ENCODE data around the gene TBC1D22A. TPM values are rescaled to one million over a fixed set of nuclear protein-coding genes. Genes with fewer than 3 reads are reported as not detected.

The TBC1D22A gene
- total RNA-seq, 6 donors from 2014 or later: 27.1 to 48.2 (median 35.3) TPM

GRCh38 chr22:46985507-46985882 lies 223.0 kb downstream of the TBC1D22A start:
- H3K27me3 ChIP-seq: no peaks in the 10 kb centered on the region
- TF ChIP-seq POLR2A (IDR thresholded peaks at IDR 0.05): no peak
- no peak for TF ChIP-seq EP300 (IDR thresholded peaks at IDR 0.05)
- no peak for TF ChIP-seq CTCF (IDR thresholded peaks at IDR 0.05)
- TF ChIP-seq POLR2AphosphoS5 (IDR thresholded peaks at IDR 0.05): no peak
- peaks cover 0 to 5% (median 0%) of the 10 kb centered on the region in 4 donors for H3K4me1 ChIP-seq
- no peak overlapping the region for H3K27ac ChIP-seq
- peaks cover 0 to 6% (median under 1%) of the 10 kb centered on the region in 4 donors for H3K36me3 ChIP-seq
- no peak overlapping the region for H3K4me3 ChIP-seq
- DNase-seq (no peak), ATAC-seq (ENCODE audit: low FRiP score in 2 of 2) (peak in 1 of 2 donors; percentile 17)
- H3K9me3 ChIP-seq: no peaks in the 10 kb centered on the region
- WGBS, 2 donors: 97 to 98% methylated on average over 8 of the region's 8 CpGs

GRCh38 chr22:46986788-46987187 lies 224.3 kb downstream of the TBC1D22A start:
- H3K36me3 ChIP-seq: peaks cover 0 to 19% (median 6%) of the 10 kb centered on the region in 4 donors
- H3K27me3 ChIP-seq: no peaks in the 10 kb centered on the region
- H3K9me3 ChIP-seq: no peaks in the 10 kb centered on the region
- H3K4me3 ChIP-seq: no peak overlapping the region
- ATAC-seq (ENCODE audit: low FRiP score in 2 of 2): no peak
- no peak for DNase-seq
- WGBS, 2 donors: 89 to 97% methylated on average over 5 to 11 of the region's 11 CpGs
- TF ChIP-seq POLR2A (IDR thresholded peaks at IDR 0.05) (no peak), POLR2AphosphoS5 (IDR thresholded peaks at IDR 0.05) (no peak), CTCF (IDR thresholded peaks at IDR 0.05) (no peak), EP300 (IDR thresholded peaks at IDR 0.05) (no peak)
- peaks cover 0 to 5% (median 0%) of the 10 kb centered on the region in 4 donors for H3K4me1 ChIP-seq
- H3K27ac ChIP-seq: no peak overlapping the region

- H3K27ac ChIP-seq: no peak overlapping the region
Measured at GRCh38 chr22:46990937-46991550, 228.6 kb downstream of the TBC1D22A start.

GRCh38 chr22:46991666-46992065 lies 229.2 kb downstream of the TBC1D22A start:
- Histone ChIP-seq H3K27ac (no peak overlapping the region), H3K36me3 (peaks cover 0 to 33% (median 14%) of the 10 kb centered on the region in 4 donors), H3K9me3 (no peaks in the 10 kb centered on the region), H3K4me1 (peaks cover 0 to 11% (median 5%) of the 10 kb centered on the region in 4 donors), H3K4me3 (no peak overlapping the region), H3K27me3 (no peaks in the 10 kb centered on the region)
- 91 to 92% methylated on average over 13 to 14 of the region's 14 CpGs for WGBS, 2 donors
- no peak for DNase-seq
- ATAC-seq (ENCODE audit: low FRiP score in 2 of 2): no peak
- TF ChIP-seq POLR2AphosphoS5 (IDR thresholded peaks at IDR 0.05) (no peak), POLR2A (IDR thresholded peaks at IDR 0.05) (no peak), CTCF (IDR thresholded peaks at IDR 0.05) (no peak), EP300 (IDR thresholded peaks at IDR 0.05) (no peak)

More at GRCh38 chr22:46990937-46991550, 228.6 kb downstream of the TBC1D22A start:
- Histone ChIP-seq H3K27me3 (no peaks in the 10 kb centered on the region), H3K36me3 (peaks cover 0 to 31% (median 13%) of the 10 kb centered on the region in 4 donors), H3K4me3 (no peak overlapping the region), H3K4me1 (peaks cover 0 to 11% (median 5%) of the 10 kb centered on the region in 4 donors), H3K9me3 (no peaks in the 10 kb centered on the region)
- no peak for DNase-seq
- ATAC-seq (ENCODE audit: low FRiP score in 2 of 2): no peak
- 88 to 95% methylated on average over 11 to 12 of the region's 12 CpGs for WGBS, 2 donors
- TF ChIP-seq POLR2A (IDR thresholded peaks at IDR 0.05) (no peak), POLR2AphosphoS5 (IDR thresholded peaks at IDR 0.05) (no peak), EP300 (IDR thresholded peaks at IDR 0.05) (no peak), CTCF (IDR thresholded peaks at IDR 0.05) (no peak)

Data from upper lobe of left lung (tissue), 6 donors.